Inflammatory macrophage treated with lipopolysaccharide for 4 hours (primary cell): ENCODE data around the gene RAB3GAP1.
"Not testable (repeated sequence)": the region's sequence is repeated elsewhere in the genome, so short reads cannot be mapped to it uniquely, and the experiment has no call there.

Experiments used
- DNase-seq: peaks from one replicate; pipeline ENCODE4 v3.0.0-alpha.2; 2020

Gene RAB3GAP1

DNA sequence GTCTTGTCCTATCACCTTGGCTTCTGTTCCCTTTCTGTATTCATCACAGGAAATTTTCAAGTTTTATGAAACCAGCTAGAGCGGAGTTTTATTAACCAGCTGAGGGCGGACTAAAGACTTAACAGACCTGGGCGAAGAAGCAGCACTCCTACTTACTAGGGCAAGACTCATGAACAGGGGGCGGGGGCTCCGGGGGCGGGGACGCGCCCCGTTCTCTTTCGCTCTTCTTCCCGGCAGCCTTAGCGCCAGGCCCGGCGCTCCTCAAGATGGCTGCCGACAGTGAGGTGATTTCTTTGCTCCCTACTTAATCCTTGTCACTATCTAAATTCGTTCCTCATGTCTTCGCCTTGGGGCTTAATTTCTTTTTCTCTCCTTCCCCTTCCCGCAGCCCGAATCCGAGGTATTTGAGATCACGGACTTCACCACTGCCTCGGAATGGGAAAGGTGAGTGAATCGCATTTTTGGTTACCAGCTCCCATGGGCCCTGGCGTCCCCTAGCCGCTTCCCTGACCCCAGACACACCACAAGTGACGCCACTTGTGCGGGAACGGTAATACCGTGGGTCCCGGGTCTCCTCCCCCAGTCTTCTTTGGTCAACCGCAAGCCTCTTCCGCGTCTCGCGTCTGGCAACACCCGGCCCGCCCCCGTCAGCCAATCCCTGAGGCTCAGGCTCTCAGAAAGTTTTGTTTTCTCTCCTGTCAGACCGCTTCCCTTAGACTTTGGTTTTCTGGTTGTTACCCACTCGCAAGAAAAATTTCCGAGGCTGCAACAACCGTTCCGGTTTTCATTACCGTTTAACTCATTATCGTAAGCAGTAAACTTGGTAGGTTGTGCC is at the start of gene RAB3GAP1:
RAB3GAP1 (plus strand) TSS at position 251 of the 835 bp plus-strand sequence; CDS start at position 267, 16 bp downstream.
- DNase-seq, result peak; percentile 97

DNA sequence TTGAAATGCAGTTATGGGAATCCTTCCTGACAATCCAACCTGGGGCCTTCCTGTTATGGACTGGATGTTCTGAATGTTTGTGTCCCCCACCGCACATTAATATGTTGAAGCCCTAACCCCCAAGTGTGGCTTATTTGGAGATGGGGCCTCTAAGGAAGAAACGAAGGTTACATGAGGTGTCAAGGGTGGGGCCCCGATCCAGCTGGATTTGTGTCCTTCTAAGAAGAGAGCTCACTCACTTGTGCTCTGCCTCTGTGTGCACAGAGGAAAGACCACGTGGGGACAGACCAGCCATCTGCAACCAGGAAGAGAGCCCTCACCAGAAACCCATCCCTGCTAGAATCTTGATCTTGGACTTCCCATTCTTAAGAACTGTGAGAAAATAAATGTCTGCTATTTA is 49.3 kb upstream of the RAB3GAP1 start:
- no peak for DNase-seq

DNA sequence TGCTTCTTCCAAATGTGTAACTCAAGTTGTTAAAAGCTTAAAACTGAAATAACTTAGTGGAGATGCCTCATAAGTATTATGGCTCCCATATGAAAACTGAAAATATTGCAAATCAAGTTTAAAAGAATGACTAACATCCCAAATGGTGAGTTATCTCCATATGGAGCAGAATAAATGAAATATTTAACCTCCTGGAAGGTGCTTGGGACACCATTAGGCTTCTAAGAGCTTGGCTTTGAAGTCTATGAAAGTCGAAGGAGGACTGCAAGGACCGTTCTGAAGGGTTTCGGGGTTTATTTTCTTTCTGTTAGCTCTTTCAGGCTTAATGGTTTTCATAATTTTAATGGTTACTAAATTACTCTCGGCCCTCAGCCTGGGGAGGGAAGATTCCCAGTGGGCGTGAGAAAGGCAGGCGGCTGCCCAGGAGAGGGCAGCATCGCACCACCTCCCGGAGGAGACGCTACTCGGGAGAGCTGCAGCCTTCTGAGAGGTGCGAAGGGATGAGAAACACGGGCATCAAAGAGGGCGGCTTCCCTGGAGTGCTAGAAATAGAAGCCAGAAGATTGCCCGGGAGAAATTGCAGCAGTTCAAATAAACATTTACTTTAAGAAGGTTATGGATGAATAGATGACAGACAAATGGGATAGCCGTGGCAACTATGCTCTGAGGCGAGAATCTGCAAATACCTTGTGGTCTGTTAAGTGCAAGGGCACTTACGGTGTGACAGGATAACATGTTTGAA is 47.9 kb upstream of the RAB3GAP1 start:
- DNase-seq, result peak; percentile 61

DNA sequence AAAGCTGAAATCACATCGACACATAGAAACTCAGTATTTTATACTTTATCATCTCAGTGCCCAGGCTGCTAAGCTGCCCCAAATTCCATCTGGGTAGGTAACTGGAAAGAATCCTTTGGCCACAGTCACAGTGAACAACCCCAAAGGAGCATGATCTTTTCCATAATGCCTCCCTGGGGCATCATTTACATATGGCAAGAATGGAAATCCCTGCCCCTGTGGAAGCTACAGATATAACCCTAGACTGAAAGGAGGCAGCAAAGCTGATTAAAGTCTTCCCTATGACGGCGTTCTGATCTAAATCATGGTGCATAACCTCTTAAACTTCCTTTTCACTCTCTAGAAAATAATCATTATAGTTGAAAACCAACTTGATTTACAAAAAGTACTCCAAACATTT is 46.3 kb upstream of the RAB3GAP1 start:
- DNase-seq, result no peak

DNA sequence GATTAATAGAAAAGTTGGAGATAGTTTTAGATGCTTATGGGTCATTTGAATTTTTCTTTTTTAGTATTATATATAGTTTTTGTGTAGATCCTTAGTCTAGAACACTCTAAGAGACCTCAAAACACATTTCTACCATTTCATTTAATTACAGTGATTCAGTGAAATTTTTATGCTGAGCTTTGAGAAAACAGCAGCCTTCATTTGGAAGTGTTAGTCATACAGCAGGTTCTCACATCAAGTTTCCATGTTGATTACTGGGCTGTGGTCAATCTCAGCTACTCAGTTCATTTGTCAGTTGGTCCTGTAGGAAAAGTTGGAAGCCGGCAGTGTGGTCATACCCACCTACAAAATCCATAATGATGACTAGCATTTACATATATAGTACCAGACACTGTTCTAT is 42.8 kb upstream of the RAB3GAP1 start:
- DNase-seq, result no peak

DNA sequence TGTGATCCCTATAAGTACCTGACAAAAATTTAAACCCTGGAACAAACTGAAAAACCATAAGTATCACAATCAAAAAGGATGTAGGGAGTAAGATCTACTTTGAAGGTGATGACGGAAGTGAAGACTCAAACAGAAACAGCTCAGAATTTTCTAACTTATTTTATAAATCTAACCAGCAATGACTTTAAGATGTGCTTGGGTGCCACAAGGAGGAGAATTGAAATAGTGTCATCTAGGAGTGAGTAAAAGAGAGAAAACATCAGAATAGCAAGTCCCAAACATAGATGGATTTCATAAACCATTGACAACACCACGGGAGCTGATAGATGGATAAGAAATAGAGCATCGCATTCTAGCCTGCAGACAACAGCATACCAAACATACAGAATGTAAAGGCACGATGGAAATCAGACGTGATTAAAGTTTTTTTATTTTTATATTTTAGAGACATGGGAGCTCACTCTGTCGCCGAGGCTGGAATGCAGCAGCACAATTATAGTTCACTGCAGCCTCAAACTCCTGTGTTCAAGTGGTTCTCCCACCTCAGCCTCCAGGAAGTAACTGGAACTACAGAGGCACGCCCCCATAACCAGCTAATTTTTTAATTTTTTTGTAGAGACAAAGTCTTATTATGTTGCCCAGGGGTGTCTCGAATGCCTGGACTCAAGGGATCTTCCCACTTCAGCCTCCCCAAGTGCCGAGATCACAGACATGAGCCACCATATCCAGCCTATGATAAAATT is 41.7 kb upstream of the RAB3GAP1 start:
- DNase-seq, result no peak

DNA sequence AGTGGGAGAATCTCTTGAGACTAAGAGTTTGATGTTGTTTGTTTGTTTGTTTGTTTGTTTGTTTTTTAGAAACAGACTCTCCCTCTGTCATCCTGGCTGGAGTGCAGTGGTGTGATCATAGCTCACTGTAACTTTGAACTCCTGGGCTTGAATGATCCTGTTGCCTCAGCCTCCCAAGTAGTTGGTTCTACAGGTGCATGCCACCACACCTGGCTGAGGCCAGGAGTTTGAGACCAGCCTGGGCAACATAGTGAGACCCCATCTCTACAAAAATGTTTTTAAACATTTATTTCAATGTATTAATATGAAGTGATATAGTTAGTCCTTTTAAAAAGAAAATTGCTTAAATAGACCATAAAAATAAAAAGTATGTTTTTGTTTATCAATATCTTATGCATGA is 40.5 kb upstream of the RAB3GAP1 start:
- no peak for DNase-seq

DNA sequence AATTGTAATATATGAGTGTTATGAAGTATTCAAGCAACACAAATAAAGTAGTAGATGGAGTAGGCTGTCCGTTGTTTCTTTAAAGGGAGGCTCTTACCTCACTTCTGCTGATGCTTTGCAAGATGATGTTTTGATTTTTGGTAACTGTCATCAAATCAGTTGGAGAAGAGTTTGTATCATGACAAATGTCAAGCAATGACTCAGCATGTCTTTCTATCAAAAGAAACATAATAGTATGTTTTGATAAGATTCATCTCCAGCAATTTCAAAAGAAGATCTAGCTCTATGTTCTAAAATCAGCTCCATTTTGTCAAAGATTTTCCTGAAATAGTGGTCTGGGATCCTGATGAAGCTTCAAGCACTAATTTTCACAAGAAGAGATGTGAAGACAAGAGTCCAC is 30.5 kb upstream of the RAB3GAP1 start:
- DNase-seq, result no peak

DNA sequence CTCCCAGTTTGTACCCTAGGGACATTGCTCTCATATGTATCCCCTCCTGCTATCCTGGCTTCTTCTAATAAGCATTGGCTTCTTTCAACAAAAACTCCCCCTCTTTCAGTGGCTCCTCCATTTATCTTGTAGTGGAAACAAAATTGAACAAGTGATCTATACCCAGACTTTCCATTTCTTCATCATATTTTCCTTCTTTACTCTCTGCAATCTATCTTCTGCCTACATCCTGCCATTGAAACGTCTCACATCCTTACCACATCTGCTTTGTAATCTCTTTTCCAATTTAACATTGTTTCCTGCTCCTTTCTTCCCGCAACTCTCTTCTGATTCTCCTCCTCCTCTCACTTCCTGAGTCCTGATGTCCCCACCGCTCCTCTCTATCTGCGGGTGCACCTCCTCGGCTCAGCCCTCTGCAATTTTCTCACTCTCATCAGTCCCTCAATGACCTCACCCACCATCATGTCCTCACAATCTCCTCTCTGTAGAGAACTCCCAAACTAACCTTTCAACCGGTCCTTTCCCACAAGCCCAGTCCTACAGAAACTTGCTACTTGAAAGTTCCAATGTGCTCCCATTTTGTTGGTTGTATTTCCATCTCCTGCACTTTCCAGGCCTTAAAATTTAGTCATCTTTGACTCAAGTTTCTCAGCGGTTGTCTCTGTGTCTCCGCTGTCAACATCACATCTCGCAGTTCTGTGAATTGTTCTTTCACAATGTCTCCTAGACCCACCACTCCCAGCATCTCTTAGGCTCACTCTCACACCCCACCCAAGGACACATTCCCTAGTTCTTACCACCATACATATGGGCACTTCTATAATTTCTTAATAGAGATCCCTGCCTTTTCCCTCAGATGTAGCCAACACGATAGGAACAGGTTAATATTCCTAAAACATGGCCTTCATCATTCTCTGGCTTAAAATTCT is 28.9 kb upstream of the RAB3GAP1 start:
- DNase-seq, result no peak

DNA sequence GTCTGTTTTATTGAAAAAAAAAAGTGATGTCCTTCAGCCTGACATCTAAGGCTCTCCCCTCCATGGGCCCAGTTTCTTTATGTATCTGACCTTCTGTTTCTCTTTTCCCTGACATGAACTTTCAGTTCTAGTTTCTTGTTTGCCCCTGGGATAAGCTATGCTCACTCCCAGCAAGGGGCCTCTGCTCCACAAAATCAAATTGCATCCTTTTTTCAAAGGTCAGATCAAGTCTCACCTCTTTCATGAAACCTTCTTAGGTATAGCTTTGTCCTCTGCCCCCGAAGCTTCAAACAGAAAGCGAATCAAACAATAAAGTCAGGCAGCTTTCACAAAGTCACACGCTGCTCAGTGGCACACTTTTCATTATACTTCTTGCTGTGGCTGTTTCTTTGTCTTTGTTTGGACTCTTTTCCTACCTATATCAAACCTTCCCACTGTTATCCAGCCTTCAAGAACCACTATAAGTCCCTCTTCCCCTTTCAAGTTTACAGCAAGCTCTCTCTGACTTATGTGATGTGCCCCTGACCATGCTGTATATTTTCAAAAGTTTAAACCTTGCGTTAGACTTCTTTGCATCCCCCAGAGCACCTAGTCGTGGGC is 28.1 kb upstream of the RAB3GAP1 start:
- no peak for DNase-seq

DNA sequence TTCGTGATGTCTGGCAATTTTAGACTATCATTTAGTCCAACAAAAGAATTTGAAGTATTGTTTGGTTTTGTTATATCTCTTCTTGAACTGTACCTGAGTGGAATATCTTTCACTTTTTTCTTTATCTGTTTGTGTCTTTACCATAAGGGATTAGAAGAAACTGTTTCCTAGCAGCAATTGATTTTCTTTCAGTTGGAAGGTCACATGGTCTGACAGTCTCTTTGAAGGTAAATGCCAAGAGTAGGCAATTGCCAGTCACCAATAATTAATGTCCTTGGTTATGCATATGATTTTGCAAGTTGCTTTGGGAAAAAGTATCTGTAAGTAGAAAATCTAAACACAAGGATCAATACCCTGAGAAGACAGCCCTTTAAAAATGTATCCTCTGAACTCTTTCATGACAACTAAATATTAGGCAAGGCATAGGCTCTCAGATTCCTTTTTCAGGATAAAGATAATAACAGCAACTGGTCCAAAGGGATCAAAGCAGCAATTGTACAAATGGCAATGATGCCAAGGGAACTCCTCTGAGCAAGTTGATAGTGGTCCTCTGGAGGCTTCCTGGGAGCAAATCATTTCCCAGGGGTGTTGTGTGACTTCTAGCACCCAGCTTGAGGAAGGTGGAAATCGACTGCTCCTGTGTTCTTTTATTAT is 22.5 kb upstream of the RAB3GAP1 start:
- DNase-seq, result no peak

DNA sequence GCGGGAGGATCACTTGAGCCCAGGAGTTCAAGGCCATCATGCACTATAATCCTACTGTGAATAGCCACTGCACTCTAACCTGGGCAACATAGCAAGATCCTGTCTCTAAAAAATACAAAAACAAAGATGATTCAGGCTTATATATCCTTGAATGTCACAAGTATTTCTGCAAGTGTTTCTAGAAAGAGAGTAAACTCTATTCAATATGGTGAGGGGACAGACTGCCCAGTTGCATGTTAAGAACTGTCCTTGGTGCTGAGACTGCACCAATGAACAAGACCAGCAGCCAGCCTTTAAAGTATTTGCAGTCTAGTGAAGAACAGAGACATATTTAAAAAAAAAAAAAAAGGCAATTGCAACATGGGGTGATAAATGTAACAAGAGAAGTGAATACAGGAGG is 21.3 kb upstream of the RAB3GAP1 start:
- DNase-seq, result no peak

DNA sequence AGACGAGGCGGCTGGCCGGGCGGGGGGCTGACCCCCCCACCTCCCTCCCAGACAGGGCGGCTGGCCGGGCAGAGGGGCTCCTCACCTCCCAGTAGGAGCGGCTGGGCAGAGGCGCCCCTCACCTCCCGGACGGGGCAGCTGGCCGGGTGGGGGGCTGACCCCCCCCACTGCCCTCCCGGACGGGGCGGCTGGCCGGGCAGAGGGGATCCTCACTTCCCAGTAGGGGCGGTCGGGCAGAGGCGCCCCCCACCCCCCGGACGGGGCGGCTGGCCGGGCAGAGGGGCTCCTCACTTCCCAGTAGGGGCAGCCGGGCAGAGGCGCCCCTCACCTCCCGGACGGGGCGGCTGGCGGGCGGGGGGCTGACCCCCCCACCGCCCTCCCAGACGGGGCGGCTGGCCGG is 18.9 kb upstream of the RAB3GAP1 start:
- DNase-seq, result not testable (repeated sequence)

DNA sequence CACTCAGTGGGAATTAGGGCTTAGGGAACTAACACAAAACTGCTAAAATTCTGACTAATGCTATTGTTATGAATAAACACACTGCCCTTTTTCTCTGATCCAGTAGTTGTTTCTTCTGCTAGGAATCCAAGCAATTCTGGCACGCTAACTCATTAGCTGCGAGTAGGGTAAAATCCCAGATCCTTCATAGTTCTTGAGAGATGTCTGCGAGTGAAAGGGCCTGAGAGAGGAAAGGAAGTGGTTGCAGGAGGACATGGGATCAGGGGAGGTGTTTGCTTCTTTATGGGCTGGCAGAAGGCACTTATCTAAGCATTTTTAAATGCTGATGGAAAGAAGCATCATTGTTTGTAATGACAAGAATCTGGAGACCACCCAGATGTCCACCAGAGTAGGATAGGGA is 14.3 kb upstream of the RAB3GAP1 start:
- DNase-seq, result no peak

DNA sequence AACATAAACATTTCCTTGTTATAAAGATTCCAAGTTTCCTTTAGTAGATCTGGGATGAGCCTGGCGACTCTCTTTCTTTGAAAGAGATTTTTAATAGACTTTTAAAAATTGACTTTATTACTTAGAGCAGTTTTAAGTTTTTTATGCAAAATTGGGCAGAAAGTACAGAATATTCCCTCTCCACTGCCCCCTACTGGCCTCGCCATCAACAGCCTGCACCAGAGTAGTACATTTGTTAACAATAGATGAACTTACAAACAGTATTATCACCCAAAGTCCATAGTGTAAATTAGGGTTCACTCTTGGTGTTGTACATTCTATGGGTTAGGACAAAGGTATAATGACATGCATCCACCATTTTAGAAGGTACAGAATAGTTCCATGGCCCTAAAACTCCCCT is 8.7 kb upstream of the RAB3GAP1 start:
- peak; percentile 21 for DNase-seq

DNA sequence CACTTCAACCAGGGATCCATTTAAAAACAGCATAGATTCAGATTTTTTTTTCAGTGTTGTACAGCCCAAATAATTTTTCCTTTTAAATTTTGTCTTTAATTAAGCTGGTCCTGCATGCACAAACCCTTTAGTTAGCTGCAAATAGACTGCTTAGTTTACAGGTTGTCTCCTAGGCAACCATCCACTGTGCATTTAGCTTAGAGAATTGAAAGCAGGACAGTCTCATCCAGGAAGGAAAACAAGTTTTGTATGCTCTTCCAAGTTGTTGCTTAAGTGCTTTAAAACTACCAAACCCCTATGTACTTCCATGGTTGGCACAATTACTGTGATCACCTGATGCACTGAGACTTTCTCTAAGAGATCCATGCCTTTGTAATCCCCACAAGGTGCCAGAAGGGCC is 4.8 kb upstream of the RAB3GAP1 start, which contains the start of gene MAP3K19:
MAP3K19 (minus strand) TSS at position 148 of the 400 bp plus-strand sequence. CDS start 22,800 bp downstream, outside the sequence.
- DNase-seq, result no peak

DNA sequence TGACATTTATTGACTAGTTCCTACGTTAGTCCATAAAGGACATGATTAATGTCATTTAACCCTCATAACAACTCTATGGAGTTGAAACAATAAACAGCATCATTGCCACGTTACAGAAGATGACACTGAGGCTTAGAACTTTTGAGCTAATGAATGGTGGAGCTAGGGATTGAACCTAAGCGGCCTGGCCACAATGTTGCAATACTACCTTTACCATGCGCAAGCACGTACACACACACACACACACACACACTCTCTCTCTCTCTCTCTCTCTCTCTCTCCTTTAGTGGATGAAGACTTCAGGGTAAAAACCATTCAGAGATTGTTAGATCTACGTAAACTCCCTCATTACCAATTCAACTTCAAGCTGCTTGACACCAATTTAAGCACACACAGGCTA is 4.0 kb upstream of the RAB3GAP1 start:
- no peak for DNase-seq

DNA sequence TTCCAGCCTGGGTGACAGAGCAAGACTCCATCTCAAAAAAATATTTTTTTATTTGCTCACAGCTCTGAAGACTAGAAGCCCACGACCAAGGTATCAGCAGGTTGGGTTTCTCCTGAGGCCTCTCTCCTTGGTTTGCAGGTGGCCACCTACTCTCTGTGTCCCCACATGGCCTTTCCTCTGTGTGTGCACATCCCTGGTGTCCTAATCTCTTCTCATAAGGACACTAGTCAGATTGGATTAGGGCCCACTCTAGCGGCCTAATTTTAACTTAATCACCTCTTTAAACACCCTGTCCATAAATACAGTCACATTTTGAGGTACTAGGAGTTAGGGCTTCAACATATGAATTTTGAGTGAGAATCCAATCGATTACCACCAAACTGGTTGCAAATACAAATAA is 2.0 kb upstream of the RAB3GAP1 start:
- DNase-seq, result no peak

DNA sequence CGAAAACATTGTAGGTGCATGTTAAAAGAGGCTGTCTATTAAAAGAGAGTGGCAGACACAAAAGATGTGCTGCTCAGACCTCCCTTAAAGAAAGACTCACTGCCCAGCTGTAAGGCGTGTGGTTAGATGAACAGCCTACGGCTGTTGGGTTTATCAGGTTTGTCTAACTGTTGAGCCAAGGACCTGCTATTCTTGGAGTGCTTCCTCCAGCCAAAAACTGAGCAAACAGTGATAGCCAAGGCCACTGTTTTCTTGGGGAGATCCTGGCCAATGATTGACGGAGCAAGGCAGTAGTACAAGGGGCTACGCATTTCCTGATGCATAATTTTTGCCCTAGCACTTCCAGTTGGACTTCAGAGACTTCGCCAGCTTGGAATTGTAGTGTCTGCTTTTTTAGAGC is 1.4 kb upstream of the RAB3GAP1 start:
- DNase-seq, result no peak

DNA sequence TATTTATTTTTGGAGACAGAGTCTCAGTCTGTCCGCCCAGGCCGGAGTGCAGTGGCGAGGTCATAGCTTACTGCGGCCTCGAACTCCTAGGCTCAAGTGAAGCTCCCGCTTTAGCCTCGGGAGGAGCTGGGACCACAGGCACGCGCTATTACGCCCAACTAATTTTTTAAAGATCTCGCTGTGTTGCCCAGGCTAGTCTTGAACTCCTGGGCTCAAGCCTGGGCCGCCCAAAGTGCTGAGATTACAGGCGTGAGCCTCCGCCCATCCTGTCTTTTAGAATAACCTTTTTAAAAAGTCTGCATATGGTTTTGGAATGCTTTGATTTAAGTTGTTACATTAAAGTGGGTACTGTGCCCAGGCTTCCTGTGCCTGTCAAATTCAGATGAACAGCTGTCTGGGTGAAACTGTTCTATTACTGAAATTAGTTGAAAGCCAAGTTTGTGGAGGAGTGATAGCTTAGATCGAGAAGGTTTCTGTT is 944 bp downstream of the RAB3GAP1 start:
- no peak for DNase-seq

DNA sequence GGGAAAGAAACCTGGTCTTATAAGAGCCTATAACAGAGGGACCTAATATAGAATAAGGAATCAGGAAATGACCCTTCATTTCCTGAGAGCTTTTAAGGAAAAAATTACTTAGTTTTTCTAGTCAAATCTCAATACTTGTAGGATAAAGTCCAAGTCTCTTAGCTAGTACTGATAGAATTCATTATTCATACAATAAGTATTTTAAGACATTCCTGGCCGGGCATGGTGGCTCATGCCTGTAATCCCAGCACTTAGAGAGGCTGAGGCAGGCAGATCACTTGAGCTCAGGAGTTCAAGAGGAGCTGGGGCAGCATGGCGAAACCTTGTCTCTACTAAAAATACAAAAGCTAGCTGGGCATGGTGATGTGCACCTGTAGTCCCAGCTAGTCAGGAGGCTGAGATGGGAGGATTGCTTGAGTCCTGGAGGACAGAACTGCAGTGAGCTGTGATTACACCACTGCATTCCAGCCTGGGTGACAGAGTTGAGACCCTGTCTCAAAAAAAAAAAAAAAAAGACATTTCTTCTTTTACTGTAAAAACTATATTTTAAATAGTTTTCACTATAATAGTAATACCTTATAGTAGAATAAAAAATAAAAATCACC is 3.2 kb downstream of the RAB3GAP1 start:
- DNase-seq, result no peak
